M059J (cell line): Measurements from ENCODE around the gene FLYWCH1. TPM values are rescaled to one million over a fixed set of nuclear protein-coding genes. Genes with fewer than 3 reads are reported as not detected.

ENCODE experiments used
- DNase-seq: peaks from one replicate; pipeline ENCODE4 v3.0.0-alpha.2; 2012; ENCODE audit warnings: low read depth
- total RNA-seq: library from RNA; depleted of rRNA; stranded (reverse); fragments of >200 nt; shearing (Covaris generic); gene quantifications from 2 replicates; pipeline ENCODE4 v1.2.3, GENCODE V29; 2014

Gene FLYWCH1
- total RNA-seq, 1 experiment from 2014 or later = 34.0 TPM

DNA sequence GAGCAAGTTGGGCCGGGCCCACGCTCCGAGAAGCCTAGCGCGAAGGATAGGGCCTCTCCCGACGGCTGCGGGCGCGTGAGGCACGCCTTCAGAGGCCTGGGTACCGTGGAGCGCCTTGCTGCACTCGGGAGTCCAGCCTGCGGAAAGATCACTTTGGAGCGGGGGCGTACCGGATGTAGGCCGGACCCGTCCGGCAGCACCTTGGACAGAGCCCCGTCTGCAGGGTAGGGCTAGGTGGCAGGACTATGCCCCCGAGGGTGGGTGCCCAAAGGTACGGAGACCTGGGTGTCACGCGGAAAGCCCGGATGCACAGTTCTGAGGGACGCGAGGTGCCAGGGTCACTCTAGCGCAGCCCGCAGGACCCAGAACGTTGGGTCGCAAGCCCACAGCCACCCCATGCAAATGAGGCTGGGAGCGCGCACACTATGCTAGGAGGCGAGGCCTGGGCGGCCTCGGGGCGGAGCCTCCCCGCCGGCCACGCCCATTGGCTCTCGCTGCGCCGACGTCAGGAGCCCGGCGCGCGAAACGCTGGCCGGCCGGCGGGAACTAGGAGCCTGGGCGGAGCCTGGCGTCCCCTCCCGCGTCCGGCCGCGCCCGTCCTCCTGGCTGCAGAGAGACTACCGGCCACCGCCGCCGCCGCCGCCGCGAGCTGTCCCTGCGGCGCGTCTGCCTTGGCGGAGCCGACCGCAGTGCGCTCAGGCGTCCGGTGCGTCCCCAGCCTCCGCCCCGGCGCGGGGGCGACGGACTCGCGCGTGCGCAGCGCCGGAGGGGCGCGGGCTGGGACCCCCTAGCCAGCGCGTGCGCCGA lies 57.2 kb downstream of the FLYWCH1 start, which contains the start of gene PAQR4:
TSS of gene PAQR4 (plus strand) at position 611 of the 807 bp plus-strand sequence. CDS start 327 bp downstream, outside the sequence.
- peak; percentile 85 for DNase-seq

GRCh38 chr16:2969545-2970521 lies 58.1 kb downstream of the FLYWCH1 start:
- DNase-seq = peak; percentile 69

DNA sequence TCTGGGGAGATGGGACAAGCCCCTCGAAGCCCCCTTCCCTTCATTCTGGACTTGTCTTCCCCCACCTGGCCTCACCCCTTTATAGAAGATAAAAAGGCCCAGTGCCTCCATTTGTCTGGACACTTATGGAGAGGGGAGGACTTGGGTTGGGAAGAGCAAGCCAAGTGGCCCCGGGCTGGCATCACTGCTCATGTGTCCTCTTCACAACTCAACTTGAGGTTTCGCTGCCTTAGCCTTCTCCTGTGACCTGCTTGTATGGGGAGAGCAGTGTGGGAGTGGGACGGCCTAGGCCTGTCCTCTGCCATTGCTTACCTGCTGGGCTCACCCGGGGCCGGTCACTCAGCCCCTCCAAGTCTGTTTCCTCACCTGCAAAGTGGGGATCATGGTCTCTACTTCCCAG lies 58.8 kb downstream of the FLYWCH1 start:
- peak; percentile 27 for DNase-seq

- DNase-seq = no peak
Measured at GRCh38 chr16:2971134-2971984, 59.6 kb downstream of the FLYWCH1 start.

DNA sequence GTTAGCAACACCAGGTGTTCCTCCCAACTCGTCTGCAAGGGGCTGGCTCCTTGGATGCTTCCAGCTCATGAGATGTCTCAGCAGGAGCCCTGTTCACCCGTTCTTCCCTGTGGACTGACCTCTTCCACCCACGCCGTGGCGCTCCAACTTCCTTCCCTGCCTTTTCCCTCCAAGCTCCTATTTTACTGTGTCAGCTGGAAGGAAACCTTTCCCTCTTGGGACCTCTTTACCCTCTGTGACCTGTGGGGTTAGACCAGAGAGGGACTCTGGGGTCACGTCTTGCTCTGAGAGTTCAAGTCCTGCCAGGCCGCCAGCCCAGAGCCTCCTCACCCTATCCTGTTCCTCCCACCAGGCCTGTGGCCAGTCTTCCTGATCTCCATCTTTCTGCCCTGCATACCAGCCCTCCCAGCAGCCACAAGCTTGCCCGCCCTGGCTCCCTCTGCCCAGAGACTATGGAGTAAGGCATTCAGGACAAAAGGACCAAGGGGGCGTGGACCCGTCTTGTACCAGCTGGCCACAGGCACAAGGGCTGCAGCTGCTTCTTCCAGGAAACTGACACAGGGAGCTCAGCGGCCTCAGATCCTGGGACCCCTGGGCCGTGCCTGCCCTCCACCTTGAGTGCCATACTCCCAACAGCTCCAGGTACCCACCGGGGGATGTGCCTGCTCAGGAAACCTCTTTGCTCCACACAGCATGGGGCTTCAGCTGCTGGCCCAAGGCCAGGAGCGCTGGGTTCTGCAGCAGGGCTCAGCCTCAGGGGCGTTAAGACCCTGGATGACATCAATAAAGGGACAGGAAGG lies 60.5 kb downstream of the FLYWCH1 start:
- peak; percentile 25 for DNase-seq

DNA sequence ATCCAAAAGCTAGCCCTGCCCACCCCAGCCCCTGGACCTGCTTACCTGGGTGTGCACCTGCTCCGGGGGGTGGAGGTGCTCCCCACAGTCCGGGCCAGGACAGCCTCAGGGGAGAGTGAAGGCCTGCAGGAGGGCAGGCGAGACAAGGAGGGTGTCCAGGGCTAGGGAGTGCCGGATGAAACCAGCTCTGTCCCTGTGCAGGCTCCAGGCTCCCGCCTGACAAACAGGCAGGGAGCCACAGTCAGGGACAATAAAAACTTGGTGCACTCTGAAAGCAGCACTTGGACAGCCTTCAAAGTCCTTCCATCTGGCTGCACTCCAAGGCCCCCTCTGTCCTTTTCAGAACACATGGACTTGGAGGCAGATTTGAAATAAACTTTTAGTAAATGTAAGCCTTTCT lies 61.4 kb downstream of the FLYWCH1 start:
- DNase-seq = no peak

- no peak for DNase-seq
Measured at GRCh38 chr16:2973605-2974318, 62.0 kb downstream of the FLYWCH1 start.

- peak; percentile 43 for DNase-seq
Measured at GRCh38 chr16:2974319-2975056, 62.8 kb downstream of the FLYWCH1 start.

DNA sequence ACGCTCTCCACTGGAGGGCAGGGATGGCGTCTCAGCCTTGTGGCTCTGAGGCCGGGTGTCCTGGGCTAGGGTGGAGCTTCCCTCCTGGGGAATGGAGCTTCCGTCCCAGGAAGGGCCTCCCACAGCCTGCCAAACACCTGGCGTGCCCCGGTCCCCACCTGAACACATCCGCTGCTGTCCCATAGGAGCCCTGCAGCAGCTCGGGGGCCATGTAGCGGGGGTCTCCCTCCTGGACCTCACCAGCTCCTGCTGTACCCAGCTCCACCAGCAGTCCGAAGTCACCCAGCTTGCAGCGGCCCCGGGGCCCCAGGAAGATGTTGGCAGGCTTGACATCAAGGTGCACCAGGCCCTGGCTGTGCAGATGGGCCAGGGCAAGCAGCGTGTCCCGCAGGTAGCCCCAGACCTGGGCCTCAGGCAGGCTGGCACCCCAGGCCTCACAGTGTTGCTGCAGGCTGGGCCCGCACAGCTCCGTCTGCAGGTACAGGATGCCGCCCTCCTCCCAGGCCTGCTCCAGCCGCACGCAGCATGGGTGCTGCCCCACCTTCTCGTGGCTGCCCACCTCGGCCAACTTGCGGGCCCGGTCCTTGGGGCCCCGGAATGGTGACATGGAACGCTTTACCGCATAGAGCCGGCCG lies 63.5 kb downstream of the FLYWCH1 start:
- no peak for DNase-seq

- DNase-seq = no peak
Measured at GRCh38 chr16:2976201-2976600, 64.5 kb downstream of the FLYWCH1 start.

DNA sequence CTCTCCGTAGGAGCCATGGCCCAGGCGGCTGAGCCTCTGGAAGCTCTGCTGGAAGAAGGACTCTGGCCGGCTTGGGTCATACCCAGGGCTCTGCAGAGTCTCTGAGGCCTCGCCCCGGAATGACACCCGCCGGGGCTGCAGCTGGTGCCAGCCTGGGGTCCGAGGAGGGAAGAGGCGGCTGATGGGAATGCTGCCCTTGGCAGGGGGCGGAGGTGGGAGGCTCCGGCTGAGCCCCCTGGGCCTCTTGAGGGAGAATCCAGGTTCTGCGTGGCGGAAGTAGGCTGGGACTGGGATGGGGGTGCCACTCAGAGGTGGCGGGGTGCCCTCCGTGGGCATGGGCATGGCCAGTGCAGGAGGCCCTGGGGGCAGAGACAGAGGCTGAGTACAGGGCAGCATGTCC lies 64.9 kb downstream of the FLYWCH1 start:
- DNase-seq = no peak

GRCh38 chr16:2977440-2977839 lies 65.7 kb downstream of the FLYWCH1 start:
- DNase-seq = no peak

- no peak for DNase-seq
Measured at GRCh38 chr16:2979669-2980226, 68.0 kb downstream of the FLYWCH1 start.

- DNase-seq = peak; percentile 85
Measured at GRCh38 chr16:2980227-2981176, 68.8 kb downstream of the FLYWCH1 start, which contains the start of gene PKMYT1. Gene PKMYT1, minus strand, starts transcription at chr16:2980446. Its CDS starts 789 bp downstream, at chr16:2979657.

DNA sequence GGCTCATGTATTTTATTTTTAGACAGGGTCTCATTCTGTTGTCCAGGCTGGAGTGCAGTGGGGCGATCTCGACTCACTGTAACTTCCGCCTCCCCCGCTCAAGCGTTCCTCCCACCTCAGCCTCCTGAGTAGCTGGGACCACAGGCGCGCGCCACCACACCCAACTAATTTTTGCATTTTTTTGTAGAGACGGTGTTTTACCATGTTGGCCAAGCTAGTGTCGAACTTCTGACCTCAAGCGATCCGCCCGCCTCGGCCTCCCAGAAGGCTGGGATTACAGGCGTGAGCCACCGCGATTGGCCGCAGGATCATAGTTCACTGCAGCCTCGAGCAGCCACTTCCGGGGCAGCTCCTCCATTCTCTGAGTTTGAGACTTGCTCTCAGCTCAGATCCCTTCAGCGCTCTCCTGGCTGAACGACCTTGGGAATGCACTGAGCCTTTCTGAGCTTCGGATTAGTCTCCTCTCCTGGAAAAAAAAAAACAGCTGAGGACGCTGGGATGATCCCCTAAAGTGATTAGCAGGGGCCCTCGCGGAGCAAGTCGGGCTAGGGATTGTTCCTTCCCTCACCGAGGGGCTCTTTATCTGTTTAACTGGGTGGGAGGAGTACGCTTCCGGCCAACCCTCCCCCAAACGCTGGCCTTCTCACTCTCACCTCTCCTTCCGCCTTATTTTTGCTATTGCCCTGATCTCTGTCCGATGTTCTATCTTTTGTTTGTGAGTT lies 69.6 kb downstream of the FLYWCH1 start:
- DNase-seq = no peak

GRCh38 chr16:2981899-2982250 lies 70.1 kb downstream of the FLYWCH1 start:
- no peak for DNase-seq

DNA sequence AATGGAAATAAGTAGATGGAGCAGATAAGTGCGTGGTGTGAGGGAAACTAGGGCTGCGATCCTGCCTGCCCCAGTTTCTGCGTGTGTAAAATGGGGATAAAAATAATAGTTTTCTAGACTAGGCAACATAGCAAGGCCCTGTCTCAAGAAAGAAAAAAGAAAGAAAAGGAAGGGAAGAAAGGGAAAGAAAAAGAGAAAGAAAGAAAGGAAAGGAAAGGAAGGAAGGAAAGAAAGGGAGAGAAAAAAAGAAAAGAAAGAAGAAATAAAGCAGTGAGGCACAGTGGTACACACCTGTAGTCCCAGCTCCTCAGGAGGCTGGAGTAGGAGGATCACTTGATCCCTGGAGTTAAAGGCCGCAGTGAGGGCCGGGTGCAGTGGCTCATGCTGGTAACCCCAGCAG lies 70.7 kb downstream of the FLYWCH1 start:
- no peak for DNase-seq
